Activated CD4-positive, alpha-beta T cell treated with anti-CD3 and anti-CD28 coated beads for 4 hours (primary cell): Measurements from ENCODE around the gene DOCK10.
A peak's percentile ranks its signal among the peaks of the same experiment; 100 is the strongest.

Source experiments
- DNase-seq, 2 donors: peaks; one replicate each; pipeline ENCODE4 v3.0.0-alpha.2; 2020

DOCK10 gene

GRCh38 chr2:225009768-225010167, 32.5 kb downstream of the DOCK10 start:
- no peak for DNase-seq

GRCh38 chr2:225008935-225009334, 33.3 kb downstream of the DOCK10 start:
- DNase-seq: no peak

- no peak for DNase-seq
These were observed 34.0 kb downstream of the DOCK10 start for GRCh38 chr2:225008179-225008856.

DNA sequence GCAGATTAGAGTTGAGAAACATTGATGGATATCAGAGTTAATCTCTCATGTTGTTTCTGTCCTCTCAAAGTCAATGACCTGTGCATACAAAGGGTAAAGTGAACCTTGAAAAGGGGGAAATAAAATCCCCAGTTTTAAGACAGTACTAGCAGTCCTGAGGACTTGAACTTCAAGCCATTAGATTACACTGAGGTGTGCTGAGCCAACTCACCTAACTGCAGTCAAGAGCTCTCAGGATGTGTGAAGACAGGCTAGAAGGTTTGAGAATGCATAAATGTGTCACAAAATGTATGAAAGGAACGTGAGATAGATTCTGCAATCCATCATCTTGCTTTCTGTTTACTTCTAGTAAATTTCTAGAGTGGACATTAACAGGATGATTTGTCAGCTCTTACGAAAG, 35.5 kb downstream of the DOCK10 start:
- no peak for DNase-seq

- DNase-seq: no peak
These were observed 37.7 kb downstream of the DOCK10 start for GRCh38 chr2:225004597-225004996.

- DNase-seq: peak; percentile 34 to 45
These were observed 39.6 kb downstream of the DOCK10 start for GRCh38 chr2:225002656-225003045.

DNA sequence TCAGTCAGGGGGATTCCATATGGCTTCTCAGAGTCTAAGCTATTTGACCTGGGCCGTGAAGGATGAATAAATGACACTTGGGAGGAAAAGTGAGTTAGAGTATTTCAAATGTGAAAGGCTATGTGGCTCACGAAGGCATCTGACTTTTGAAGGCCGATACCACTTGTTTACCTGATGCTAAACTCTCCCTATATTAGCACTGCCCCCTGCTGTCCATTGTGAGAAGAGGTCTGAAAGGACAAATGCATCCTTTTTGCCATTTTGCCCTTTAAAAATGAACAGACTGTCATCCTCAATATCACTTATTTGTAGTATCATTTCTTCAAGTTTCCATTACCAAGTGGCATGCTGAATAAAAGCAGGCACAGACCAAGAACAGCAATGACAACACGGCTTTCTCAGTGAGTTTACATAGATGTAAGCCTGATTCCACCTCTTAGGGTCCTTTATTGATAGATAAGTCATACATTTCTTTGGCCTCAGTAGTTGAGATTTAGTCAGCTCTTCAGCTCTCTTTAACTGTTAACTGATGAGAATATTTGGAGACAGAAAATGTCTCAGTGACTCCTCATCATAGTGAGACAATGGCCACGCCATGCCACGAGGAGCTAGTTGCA, 40.1 kb downstream of the DOCK10 start:
- peak; percentile 72 to 81 for DNase-seq

DNA sequence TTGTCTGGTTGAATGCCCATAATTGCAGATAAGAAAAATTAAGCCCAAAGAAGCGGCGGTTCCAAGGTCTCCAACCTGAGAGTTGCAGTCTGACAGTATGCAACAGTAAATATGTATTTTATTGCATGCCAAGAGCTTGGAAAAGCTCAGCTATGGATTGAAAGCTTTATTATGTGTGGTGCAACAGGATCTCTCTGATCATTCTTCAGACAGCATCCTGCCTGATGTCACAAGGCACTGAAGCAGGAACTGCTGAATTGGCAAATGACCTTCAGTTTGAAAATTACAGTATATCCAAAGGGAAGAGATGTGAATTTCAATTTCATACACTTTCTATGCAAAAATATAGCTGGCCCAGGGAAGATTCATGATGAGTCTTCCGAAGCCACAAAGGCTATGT, 42.5 kb downstream of the DOCK10 start:
- no peak for DNase-seq

GRCh38 chr2:224999321-224999720, 42.9 kb downstream of the DOCK10 start:
- no peak for DNase-seq

DNA sequence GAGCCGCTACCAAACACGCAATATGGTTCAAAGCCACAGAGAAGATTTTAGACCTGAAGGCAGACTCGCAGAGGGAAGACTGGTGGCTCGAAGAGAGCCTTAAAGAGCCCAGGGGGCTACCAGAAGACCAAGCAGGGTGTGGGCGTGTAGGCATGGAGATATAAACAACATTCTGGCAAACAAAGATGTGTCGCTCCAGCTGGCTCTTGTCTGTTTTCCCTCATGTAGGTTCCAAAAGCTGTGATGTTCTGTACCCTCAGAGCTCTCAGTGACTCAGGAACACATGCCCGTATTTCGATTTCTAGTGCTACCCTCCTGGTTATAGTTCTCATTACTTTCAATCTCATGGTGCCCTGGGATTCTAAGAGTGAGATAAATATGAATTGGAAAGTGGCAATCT, 44.5 kb downstream of the DOCK10 start:
- no peak for DNase-seq

- DNase-seq: no peak
These were observed 46.8 kb downstream of the DOCK10 start for GRCh38 chr2:224995419-224995818.

DNA sequence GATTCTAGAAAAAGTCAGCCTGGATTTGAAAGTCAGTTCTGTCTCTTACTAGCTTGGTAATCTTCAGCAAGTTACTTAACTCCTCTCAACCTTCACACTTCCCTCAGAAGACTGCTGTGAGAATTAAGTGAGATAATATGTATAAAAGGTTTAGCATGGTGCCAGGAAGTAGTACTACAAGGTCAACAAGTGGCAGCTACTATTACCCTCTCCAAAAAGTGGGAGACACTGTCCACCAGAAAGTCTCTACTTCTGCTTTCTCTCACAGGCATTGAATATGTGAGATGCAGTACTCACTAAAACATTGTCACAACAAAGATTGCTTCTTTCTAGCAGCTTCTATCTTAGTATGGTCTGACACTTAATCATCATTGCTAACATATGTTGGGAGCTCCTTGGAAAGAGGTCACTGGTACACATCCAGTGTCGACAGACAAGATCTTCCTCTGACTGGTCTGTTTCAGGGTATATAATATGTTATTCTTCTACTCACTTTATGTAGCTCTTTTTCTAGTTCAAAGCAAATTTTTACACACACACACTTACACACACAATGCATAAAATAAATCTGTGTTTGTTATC, 47.9 kb downstream of the DOCK10 start:
- DNase-seq: no peak

- no peak for DNase-seq
These were observed 51.6 kb downstream of the DOCK10 start for GRCh38 chr2:224990710-224991109.

DNA sequence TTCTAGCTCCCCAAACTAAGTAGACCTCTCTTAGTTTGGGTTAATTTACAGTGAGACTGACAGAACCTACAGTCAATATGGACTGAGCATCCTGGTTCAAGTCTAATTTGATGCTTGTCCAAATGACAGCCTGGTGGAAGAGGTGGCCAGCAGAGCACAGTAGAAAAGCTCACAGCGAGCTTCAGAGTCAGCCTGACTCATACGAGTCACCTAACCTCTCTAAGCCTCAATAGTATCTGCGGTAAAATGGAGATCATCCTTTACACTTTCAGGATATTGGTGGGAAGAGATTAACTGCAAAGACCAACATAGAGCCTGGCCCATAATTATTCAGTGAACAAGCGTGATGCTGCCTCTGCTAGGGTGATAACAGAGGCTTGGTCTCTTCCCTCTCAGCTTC, 54.5 kb downstream of the DOCK10 start:
- no peak for DNase-seq

- no peak for DNase-seq
These were observed 55.8 kb downstream of the DOCK10 start for GRCh38 chr2:224986477-224986876.

DNA sequence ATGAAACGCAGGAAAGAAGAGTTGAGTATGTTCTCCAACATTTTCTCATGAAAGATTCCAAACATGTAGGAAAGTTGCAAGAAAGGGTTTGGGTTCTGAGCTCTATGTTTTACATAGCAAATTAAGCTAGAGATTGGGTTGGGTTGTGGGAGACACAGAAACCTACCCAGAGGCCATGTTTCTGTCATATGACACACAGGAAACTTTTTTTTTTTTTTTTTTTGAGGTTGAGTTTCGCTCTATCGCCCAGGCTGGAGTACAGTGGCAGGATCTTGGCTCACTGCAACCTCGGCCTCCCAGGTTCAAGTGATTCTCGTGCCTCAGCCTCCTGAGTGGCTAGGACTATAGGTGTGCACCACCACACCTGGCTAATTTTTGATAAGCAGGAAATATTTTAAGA, 57.6 kb downstream of the DOCK10 start:
- no peak for DNase-seq

- no peak for DNase-seq
These were observed 58.3 kb downstream of the DOCK10 start for GRCh38 chr2:224983712-224984554.

DNA sequence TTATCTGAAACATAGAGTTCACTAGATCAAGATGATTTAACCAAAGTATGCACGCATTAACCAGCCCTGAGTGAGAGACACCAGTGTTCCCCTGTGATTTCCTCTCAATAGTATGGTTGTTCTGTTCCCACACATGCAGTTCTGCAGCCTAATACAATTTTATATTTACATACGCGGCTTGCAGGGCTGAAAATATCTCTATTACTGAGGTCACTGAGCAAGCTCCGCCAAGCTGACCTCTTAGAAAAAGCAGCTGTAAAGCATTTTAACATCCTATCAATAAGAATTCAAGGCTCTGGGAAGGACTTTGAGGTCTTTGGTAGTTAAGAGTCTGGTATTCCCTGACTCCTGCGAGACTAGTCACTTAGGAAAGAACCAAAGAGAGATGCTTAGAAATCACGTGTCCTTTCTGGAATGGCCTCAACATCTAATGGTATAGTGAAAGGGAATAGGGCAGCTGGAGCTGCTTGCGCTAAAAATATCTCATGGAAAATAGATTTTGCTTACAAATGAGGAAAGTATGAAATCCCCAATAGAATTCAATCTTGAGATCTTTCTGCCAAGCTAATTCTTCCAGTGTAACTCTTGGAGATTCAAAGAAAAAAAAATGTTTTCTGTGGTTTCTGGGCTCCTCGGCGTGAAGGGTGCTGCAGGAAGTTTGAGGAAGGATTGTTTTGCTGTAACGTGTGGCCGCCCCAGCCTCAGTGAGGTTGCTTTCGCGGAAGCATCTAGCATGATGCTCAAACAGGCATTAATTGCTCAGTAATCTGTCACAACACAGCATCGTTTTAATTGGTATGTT, 59.2 kb downstream of the DOCK10 start:
- peak; percentile 22 to 30 for DNase-seq

DNA sequence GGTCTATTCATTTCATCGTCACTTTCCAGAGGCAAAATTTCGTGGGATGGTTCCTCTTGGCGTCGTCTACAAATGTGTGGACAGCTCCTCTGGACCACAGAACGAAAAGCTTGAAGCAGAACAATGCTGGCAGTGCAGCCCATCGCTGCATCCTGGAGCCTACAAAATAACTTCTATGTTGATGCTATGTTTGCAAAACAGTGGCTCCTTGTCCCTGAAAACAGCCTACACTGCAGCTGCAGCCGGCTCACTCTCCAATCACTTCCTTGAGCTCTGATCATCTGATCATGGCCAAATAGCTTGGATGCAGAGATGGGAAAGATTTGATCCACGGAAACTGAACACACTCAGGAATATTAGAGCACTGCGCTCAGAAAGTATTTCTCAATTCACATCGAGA, 60.0 kb downstream of the DOCK10 start:
- DNase-seq: no peak

- no peak for DNase-seq
These were observed 65.4 kb downstream of the DOCK10 start for GRCh38 chr2:224976629-224977525.

- no peak for DNase-seq
These were observed 66.5 kb downstream of the DOCK10 start for GRCh38 chr2:224975761-224976160.
